ENCODE results near the gene MBD3L2B.
A peak's percentile ranks its signal among the peaks of the same experiment; 100 is the strongest.
"Not testable (repeated sequence)": the region's sequence is repeated elsewhere in the genome, so short reads cannot be mapped to it uniquely, and the experiment has no call there.

Gene MBD3L2B

GRCh38 chr19:7021331-7021730, at the start of gene MBD3L2B:
TSS of gene MBD3L2B (minus strand) at chr19:7021431. CDS start at chr19:7021397, 34 bp downstream.
- not testable (repeated sequence) for DNase-seq

- DNase-seq = no peak
Measured at GRCh38 chr19:7069904-7070226, 48.6 kb upstream of the MBD3L2B start.

GRCh38 chr19:7069042-7069903, 48.0 kb upstream of the MBD3L2B start, which contains the start of gene ZNF557:
TSS of gene ZNF557 (plus strand) at chr19:7069703. CDS start at chr19:7075075, 5,372 bp downstream.
- DNase-seq = peak; percentile 61

GRCh38 chr19:7068599-7068998, 47.4 kb upstream of the MBD3L2B start:
- DNase-seq = no peak

- no peak for DNase-seq
Measured at GRCh38 chr19:7067716-7068115, 46.5 kb upstream of the MBD3L2B start.

- not testable (repeated sequence) for DNase-seq
Measured at GRCh38 chr19:7067122-7067521, 45.9 kb upstream of the MBD3L2B start.

GRCh38 chr19:7063764-7064418, 42.7 kb upstream of the MBD3L2B start:
- DNase-seq = no peak

- no peak for DNase-seq
Measured at GRCh38 chr19:7063339-7063738, 42.1 kb upstream of the MBD3L2B start.

GRCh38 chr19:7059977-7060376, 38.7 kb upstream of the MBD3L2B start:
- DNase-seq = not testable (repeated sequence)

- DNase-seq = not testable (repeated sequence)
Measured at GRCh38 chr19:7058576-7058975, 37.3 kb upstream of the MBD3L2B start, which contains the start of gene MBD3L3. TSS of gene MBD3L3 (minus strand) at chr19:7058676. CDS start at chr19:7058605, 71 bp downstream.

GRCh38 chr19:7056371-7056770, 35.1 kb upstream of the MBD3L2B start:
- DNase-seq = not testable (repeated sequence)

- not testable (repeated sequence) for DNase-seq
Measured at GRCh38 chr19:7055679-7056078, 34.4 kb upstream of the MBD3L2B start.

GRCh38 chr19:7054635-7055368, 33.6 kb upstream of the MBD3L2B start:
- DNase-seq = not testable (repeated sequence)

GRCh38 chr19:7052896-7053295, 31.7 kb upstream of the MBD3L2B start:
- not testable (repeated sequence) for DNase-seq

GRCh38 chr19:7051421-7051820, 30.2 kb upstream of the MBD3L2B start:
- not testable (repeated sequence) for DNase-seq

- not testable (repeated sequence) for DNase-seq
Measured at GRCh38 chr19:7049021-7049420, 27.8 kb upstream of the MBD3L2B start, which contains the start of gene MBD3L2. TSS of gene MBD3L2 (plus strand) at chr19:7049321. CDS start at chr19:7049374, 53 bp downstream.

GRCh38 chr19:7041563-7041962, 20.3 kb upstream of the MBD3L2B start:
- DNase-seq = not testable (repeated sequence)

GRCh38 chr19:7040079-7040478, 18.8 kb upstream of the MBD3L2B start, which contains the start of gene MBD3L4:
TSS of gene MBD3L4 (minus strand) at chr19:7040179. CDS start at chr19:7040144, 35 bp downstream.
- DNase-seq = not testable (repeated sequence)

GRCh38 chr19:7030278-7030677, 9.0 kb upstream of the MBD3L2B start, which contains the start of gene MBD3L5:
TSS of gene MBD3L5 (plus strand) at chr19:7030578. CDS start at chr19:7030612, 34 bp downstream.
- DNase-seq = not testable (repeated sequence)

GRCh38 chr19:7028790-7029189, 7.6 kb upstream of the MBD3L2B start:
- not testable (repeated sequence) for DNase-seq

GRCh38 chr19:7018828-7019227, 2.4 kb downstream of the MBD3L2B start:
- DNase-seq = no peak

GRCh38 chr19:7013678-7014077, 7.6 kb downstream of the MBD3L2B start:
- no peak for DNase-seq

Measured in cortex of kidney (tissue), 1 donor.